SK-N-SH treated with all-trans-retinoic acid at 6 μM for 48 hours (cell line): ENCODE results near the gene HOXA7.

Experiments
- ATAC-seq: fragments of 200-7000 bp; cut with Tn5 transposase; 3 replicates; pipeline ENCODE4 v1.9.1; 2020; ENCODE audit warnings: mild to moderate bottlenecking, moderate library complexity
- CREB5 ChIP-seq: fragments of 250-450 bp; sonication (Bioruptor Pico); IDR thresholded peaks from 2 replicates; pipeline ENCODE4 v1.5.1; 2020; ENCODE audit warnings: low read depth, mild to moderate bottlenecking, moderate library complexity
- CSRNP3 ChIP-seq: fragments of 250-450 bp; sonication (Bioruptor Pico); IDR thresholded peaks from 2 replicates; pipeline ENCODE4 v1.5.1; 2021; ENCODE audit warnings: mild to moderate bottlenecking, moderate library complexity
- GLIS3 ChIP-seq: fragments of 250-450 bp; sonication (Bioruptor Pico); IDR thresholded peaks from 2 replicates; pipeline ENCODE4 v1.5.0; 2020; ENCODE audit warnings: mild to moderate bottlenecking, moderate library complexity
- ISL1 ChIP-seq: fragments of 250-450 bp; sonication (Bioruptor Pico); IDR thresholded peaks from 2 replicates; pipeline ENCODE4 v2.1.2; 2022; ENCODE audit warnings: mild to moderate bottlenecking, moderate library complexity
- OSR1 ChIP-seq: fragments of 250-450 bp; sonication (Bioruptor Pico); IDR thresholded peaks from 2 replicates; pipeline ENCODE4 v1.8.0; 2022; ENCODE audit warnings: moderate library complexity, mild to moderate bottlenecking, inconsistent platforms
- PATZ1 ChIP-seq: fragments of 250-450 bp; sonication (Bioruptor Pico); IDR thresholded peaks from 2 replicates; pipeline ENCODE4 v1.8.0; 2020; ENCODE audit warnings: mild to moderate bottlenecking, moderate library complexity, borderline replicate concordance
- POU6F1 ChIP-seq: fragments of 250-450 bp; sonication (Bioruptor Pico); IDR thresholded peaks from 2 replicates; pipeline ENCODE4 v1.8.0; 2021; ENCODE audit warnings: low read depth, mild to moderate bottlenecking, moderate library complexity, borderline replicate concordance
- PPARA ChIP-seq: fragments of 250-450 bp; sonication (Bioruptor Pico); IDR thresholded peaks from 2 replicates; pipeline ENCODE4 v1.5.0; 2020; ENCODE audit warnings: mild to moderate bottlenecking, borderline replicate concordance
- SNAI2 ChIP-seq: fragments of 250-450 bp; sonication (Bioruptor Pico); IDR thresholded peaks from 2 replicates; pipeline ENCODE4 v1.5.0; 2020; ENCODE audit warnings: mild to moderate bottlenecking, moderate library complexity
- TCF4 ChIP-seq: fragments of 250-450 bp; sonication (Bioruptor Pico); IDR thresholded peaks from 2 replicates; pipeline ENCODE4 v1.8.0; 2021; ENCODE audit warnings: mild to moderate bottlenecking, moderate library complexity, borderline replicate concordance
- TOX ChIP-seq: fragments of 250-450 bp; sonication (Bioruptor Pico); IDR thresholded peaks from 2 replicates; pipeline ENCODE4 v1.8.0; 2021; ENCODE audit warnings: mild to moderate bottlenecking, moderate library complexity, borderline replicate concordance
- ZFP3 ChIP-seq: fragments of 250-450 bp; sonication (Bioruptor Pico); IDR thresholded peaks from 2 replicates; pipeline ENCODE4 v1.5.0; 2020; ENCODE audit warnings: mild to moderate bottlenecking, moderate library complexity
- ZFP30 ChIP-seq: fragments of 450-650 bp; formaldehyde crosslinking; IDR thresholded peaks from 2 replicates; pipeline ENCODE4 v1.5.0; 2022; ENCODE audit warnings: mild to moderate bottlenecking, moderate library complexity
- ZNF565 ChIP-seq: fragments of 450-650 bp; formaldehyde crosslinking; conservative IDR thresholded peaks from 2 replicates; pipeline ENCODE4 v1.5.0; 2020; ENCODE audit warnings: low read depth, mild to moderate bottlenecking, moderate library complexity
- ZNF8 ChIP-seq: fragments of 450-650 bp; formaldehyde crosslinking; IDR thresholded peaks from 2 replicates; pipeline ENCODE4 v1.5.0; 2020; ENCODE audit warnings: mild to moderate bottlenecking, moderate library complexity

Gene HOXA7

GRCh38 chr7:27126596-27127327 lies 29.7 kb downstream of the HOXA7 start:
- ATAC-seq, result no peak
- TF ChIP-seq SNAI2 (CRISPR knock-in tag) (no peak), PATZ1 (CRISPR knock-in tag) (no peak), ZFP30 (no peak), TCF4 (no peak), CSRNP3 (CRISPR knock-in tag) (no peak), ISL1 (CRISPR knock-in tag) (no peak), ZFP3 (CRISPR knock-in tag) (no peak), ZNF8 (CRISPR knock-in tag) (no peak), CREB5 (CRISPR knock-in tag) (no peak)

- ATAC-seq, result no peak
Observed at GRCh38 chr7:27125986-27126394, 30.5 kb downstream of the HOXA7 start.

GRCh38 chr7:27124902-27125689 lies 31.4 kb downstream of the HOXA7 start:
- no peak for TF ChIP-seq SNAI2 (CRISPR knock-in tag)
- no peak for TF ChIP-seq ZFP30
- no peak for ATAC-seq

More at GRCh38 chr7:27125986-27126394, 30.5 kb downstream of the HOXA7 start:
- TF ChIP-seq OSR1 (CRISPR knock-in tag), result no peak
- TF ChIP-seq PATZ1 (CRISPR knock-in tag), result no peak
- TF ChIP-seq PPARA, result no peak
- TF ChIP-seq SNAI2 (CRISPR knock-in tag), result no peak
- no peak for TF ChIP-seq ZNF565 (CRISPR knock-in tag)
- TF ChIP-seq GLIS3, result no peak
- no peak for TF ChIP-seq TOX (CRISPR knock-in tag)

GRCh38 chr7:27124096-27124901 lies 32.2 kb downstream of the HOXA7 start:
- ATAC-seq, result no peak; the same call in 2 of the 3 replicates

More at GRCh38 chr7:27124096-27124901, 32.2 kb downstream of the HOXA7 start:
- TF ChIP-seq GLIS3, result no peak
- no peak for TF ChIP-seq OSR1 (CRISPR knock-in tag)
- no peak for TF ChIP-seq POU6F1 (CRISPR knock-in tag)
